ENCODE measurements around the gene ZC3H14. TPM values are rescaled to one million over a fixed set of nuclear protein-coding genes. Genes with fewer than 3 reads are reported as not detected.

ZC3H14 gene
- total and polyA plus RNA-seq, 4 donors = 22.4 to 54.5 (median 31.7) TPM

DNA sequence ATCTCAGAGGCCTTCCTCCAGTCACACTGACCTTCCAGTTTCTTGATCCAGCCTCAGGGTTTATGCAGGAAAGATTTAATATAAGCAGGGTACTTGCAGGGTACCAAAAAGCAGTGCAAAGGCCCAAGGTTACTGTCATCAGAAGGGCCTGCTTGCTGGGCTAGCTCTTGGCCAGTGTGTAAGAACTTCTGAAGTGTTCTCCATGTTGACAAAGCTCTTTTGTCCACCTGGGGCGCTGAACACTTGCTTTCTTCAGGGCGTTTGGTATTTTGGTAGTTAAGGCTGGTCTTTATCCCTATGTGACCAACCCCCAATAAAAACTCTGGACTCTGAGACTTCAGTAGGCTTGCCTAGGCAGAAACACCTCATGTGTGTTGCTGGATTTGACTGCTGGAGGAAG is 69.7 kb downstream of the ZC3H14 start:
- no peak for TF ChIP-seq SP1 (IDR thresholded peaks at IDR 0.05)

DNA sequence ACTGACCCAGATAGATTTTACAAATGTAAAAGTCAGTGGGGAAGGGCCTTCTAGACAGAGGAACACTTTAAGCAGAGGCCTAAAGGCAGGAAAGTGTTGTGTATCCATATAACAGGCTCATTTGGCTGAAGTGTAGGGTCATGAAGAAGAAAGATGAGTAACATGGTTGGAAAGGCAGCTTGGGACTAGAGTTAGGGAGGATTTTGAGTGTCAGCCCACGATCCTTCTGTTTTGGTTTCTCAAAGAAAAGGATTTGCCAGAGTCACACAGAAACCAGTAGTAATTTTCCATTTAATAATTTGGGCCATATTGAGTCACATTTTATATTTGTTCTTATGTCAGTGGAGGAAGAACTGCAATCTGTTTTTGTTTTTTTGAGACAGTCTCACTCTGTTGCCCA is 76.4 kb downstream of the ZC3H14 start:
- no peaks in the 10 kb centered on the region for H3K36me3 ChIP-seq (ENCODE audit: control insufficient read depth in 4 of 4, insufficient read depth in 3 of 4, low read depth in 1 of 4, low read length in 3 of 4)
- no peak for DNase-seq (ENCODE audit: low spot score)
- H3K27me3 ChIP-seq (ENCODE audit: control insufficient read depth in 4 of 4, insufficient read depth in 4 of 4, low read length in 3 of 4) = no peaks in the 10 kb centered on the region
- H3K4me3 ChIP-seq (ENCODE audit: low read depth in 1 of 3, low read length in 3 of 3) = no peak overlapping the region
- H3K9me3 ChIP-seq (ENCODE audit: control insufficient read depth in 4 of 4, low read length in 3 of 4) = peaks cover 0 to 12% (median 0%) of the 10 kb centered on the region in 4 donors
- H3K4me1 ChIP-seq (ENCODE audit: control insufficient read depth in 4 of 4, insufficient read depth in 4 of 4, low read length in 3 of 4) = no peaks in the 10 kb centered on the region
- 95% methylated on average over 1 of the region's 1 CpG for WGBS
- TF ChIP-seq JUND (IDR thresholded peaks at IDR 0.05) (no peak), FOXA2 (IDR thresholded peaks at IDR 0.05) (no peak), RXRA (IDR thresholded peaks at IDR 0.05) (no peak), GABPA (IDR thresholded peaks at IDR 0.05 in 1 of 2, conservative IDR thresholded peaks at IDR 0.05 in 1 of 2) (no peak), HNF4G (IDR thresholded peaks at IDR 0.05) (no peak), REST (IDR thresholded peaks at IDR 0.05) (no peak), RAD21 (IDR thresholded peaks at IDR 0.05) (no peak), FOXA1 (IDR thresholded peaks at IDR 0.05) (no peak), ZBTB33 (IDR thresholded peaks at IDR 0.05) (no peak), SP1 (IDR thresholded peaks at IDR 0.05) (no peak), TAF1 (conservative IDR thresholded peaks at IDR 0.05) (no peak), NR2F2 (IDR thresholded peaks at IDR 0.05) (no peak), ATF3 (IDR thresholded peaks at IDR 0.05) (no peak), CTCF (IDR thresholded peaks at IDR 0.05; ENCODE audit: low read depth, low read length, missing input control) (no peak), EGR1 (IDR thresholded peaks at IDR 0.05; ENCODE audit: low read depth in 2 of 2) (no peak), HNF4A (conservative IDR thresholded peaks at IDR 0.05) (no peak), MAX (IDR thresholded peaks at IDR 0.05) (no peak), YY1 (IDR thresholded peaks at IDR 0.05) (no peak)
- no peak overlapping the region for H3K9ac ChIP-seq (ENCODE audit: low read depth in 1 of 2, low read length in 2 of 2)
- no peak overlapping the region for H3K27ac ChIP-seq (ENCODE audit: low read depth in 1 of 2, low read length in 2 of 2)

More for the DNA sequence above, 69.7 kb downstream of the ZC3H14 start:
- 81% methylated on average over 2 of the region's 2 CpGs for WGBS
- no peak overlapping the region for H3K27ac ChIP-seq (ENCODE audit: low read depth in 1 of 2, low read length in 2 of 2)
- no peak overlapping the region for H3K9ac ChIP-seq (ENCODE audit: low read depth in 1 of 2, low read length in 2 of 2)
- H3K36me3 ChIP-seq (ENCODE audit: control insufficient read depth in 4 of 4, insufficient read depth in 3 of 4, low read depth in 1 of 4, low read length in 3 of 4) = no peaks in the 10 kb centered on the region
- H3K4me3 ChIP-seq (ENCODE audit: low read depth in 1 of 3, low read length in 3 of 3) = no peak overlapping the region
- DNase-seq (ENCODE audit: low spot score) = no peak
- no peaks in the 10 kb centered on the region for H3K27me3 ChIP-seq (ENCODE audit: control insufficient read depth in 4 of 4, insufficient read depth in 4 of 4, low read length in 3 of 4)
- no peaks in the 10 kb centered on the region for H3K4me1 ChIP-seq (ENCODE audit: control insufficient read depth in 4 of 4, insufficient read depth in 4 of 4, low read length in 3 of 4)
- H3K9me3 ChIP-seq (ENCODE audit: control insufficient read depth in 4 of 4, low read length in 3 of 4) = no peaks in the 10 kb centered on the region
